A549 (cell line): Measurements from ENCODE around the gene SLC6A2. TPM values are rescaled to one million over a fixed set of nuclear protein-coding genes. Genes with fewer than 3 reads are reported as not detected.

Experiments
- ATAC-seq, 2 experiments: fragments of 200-7000 bp in 1 of 2; fragments of >200 bp in 1 of 2; cut with Nextera tagmentation in 1 of 2; cut with Tn5 transposase in 1 of 2; 3 replicates each; pipeline versions ENCODE4 v1.8.0 to v1.9.1; 2018 to 2020; ENCODE audit warnings: mild to moderate bottlenecking in 1 of 2, moderate library complexity in 1 of 2
- CTCF ChIA-PET: fragments of 300-600 bp; sonication (Branson Sonifier 250); formaldehyde crosslinking; extraction: SDS; loops from one replicate; lab custom pipeline; 2021; ENCODE audit warnings: antibody characterized with exemption, inconsistent platforms; lab: Yijun Ruan, JAX
- POLR2A ChIA-PET: fragments of 350-600 bp; formaldehyde crosslinking; extraction: SDS; loops from one replicate; lab custom pipeline; 2021; ENCODE audit warnings: antibody characterized with exemption, inconsistent platforms; lab: Yijun Ruan, JAX
- DNase-seq, 2 experiments: peaks; one replicate each; pipeline versions ENCODE4 v3.0.0 to v3.0.0-alpha.2; 2011 to 2016; ENCODE audit warnings: low read depth in 1 of 2, low spot score in 1 of 2
- FAIRE-seq: peaks from 2 replicates; lab custom pipeline; 2011; peaks lifted over from hg19 to GRCh38; lab: Jason Lieb, UNC
- H3K27ac ChIP-seq, 2 experiments: fragments of >200 bp; sonication (Bioruptor Twin); formaldehyde crosslinking; 3 replicates each; pipeline ENCODE4 v1.5.1; 2016 to 2017
- H3K4me1 ChIP-seq: fragments of >200 bp; sonication (Bioruptor Twin); formaldehyde crosslinking; 3 replicates; pipeline ENCODE4 v1.6.1; 2016
- H3K4me2 ChIP-seq: fragments of >200 bp; sonication (Bioruptor Twin); formaldehyde crosslinking; 3 replicates; pipeline ENCODE4 v1.6.1; 2016
- H3K4me3 ChIP-seq: fragments of >200 bp; sonication (Bioruptor Twin); formaldehyde crosslinking; 3 replicates; pipeline ENCODE4 v1.5.1; 2016
- H3K9me3 ChIP-seq: fragments of >200 bp; sonication (Bioruptor Twin); formaldehyde crosslinking; 3 replicates; pipeline ENCODE4 v1.6.1; 2016
- BCL3 ChIP-seq: fragments of >200 bp; sonication (Bioruptor Twin); formaldehyde crosslinking; IDR thresholded peaks from 3 replicates; pipeline ENCODE4 v1.6.1; 2016
- BHLHE40 ChIP-seq: IDR thresholded peaks from 2 replicates; pipeline ENCODE4 v1.6.1; 2012; ENCODE audit warnings: low read depth, low read length, inconsistent platforms
- CBX2 ChIP-seq: fragments of 200-600 bp; sonication (generic); IDR thresholded peaks from 2 replicates; pipeline ENCODE4 v1.6.1; 2016; ENCODE audit warnings: low read depth, mild to moderate bottlenecking, borderline replicate concordance
- CEBPB ChIP-seq, 2 experiments: fragments of >200 bp in 1 of 2; sonication (Bioruptor Twin) in 1 of 2; formaldehyde crosslinking in 1 of 2; IDR thresholded peaks; 2 replicates each; pipeline ENCODE4 v1.6.1; 2012 to 2016
- CHD2 ChIP-seq: fragments of 150-350 bp; IDR thresholded peaks from 2 replicates; pipeline ENCODE4 v1.6.1; 2014; ENCODE audit warnings: low read length; ENCODE audit not compliant: partially characterized antibody
- EHF ChIP-seq: fragments of 250-450 bp; sonication (Bioruptor Pico); IDR thresholded peaks from 2 replicates; pipeline ENCODE4 v1.5.0; 2020; ENCODE audit warnings: mild to moderate bottlenecking
- EP300 ChIP-seq, 2 experiments: fragments of >200 bp; sonication (Bioruptor Twin); formaldehyde crosslinking; IDR thresholded peaks; 2 replicates in 1 of 2; 3 replicates in 1 of 2; pipeline ENCODE4 v1.6.1; 2016 to 2017
- FOSB ChIP-seq: fragments of 250-450 bp; sonication (Bioruptor Pico); IDR thresholded peaks from 2 replicates; pipeline ENCODE4 v1.5.0; 2020; ENCODE audit warnings: mild to moderate bottlenecking, moderate library complexity
- FOSL2 ChIP-seq, 2 experiments: fragments of 450-650 bp in 1 of 2; fragments of >200 bp in 1 of 2; sonication (Bioruptor Twin) in 1 of 2; formaldehyde crosslinking; IDR thresholded peaks; 2 replicates each; pipeline versions ENCODE4 v1.5.0 to v1.6.1; 2016 to 2020; ENCODE audit warnings: mild to moderate bottlenecking in 1 of 2, moderate library complexity in 1 of 2
- HDAC2 ChIP-seq: fragments of 200-600 bp; sonication (generic); IDR thresholded peaks from 2 replicates; pipeline ENCODE4 v1.6.1; 2016
- HEYL ChIP-seq: fragments of 250-450 bp; sonication (Bioruptor Pico); IDR thresholded peaks from 2 replicates; pipeline ENCODE4 v1.8.0; 2021; ENCODE audit warnings: mild to moderate bottlenecking, moderate library complexity
- HOXB5 ChIP-seq: fragments of 250-450 bp; sonication (Bioruptor Pico); IDR thresholded peaks from 2 replicates; pipeline ENCODE4 v1.5.0; 2020; ENCODE audit warnings: mild to moderate bottlenecking, moderate library complexity
- KDM1A ChIP-seq: fragments of 200-600 bp; sonication (generic); IDR thresholded peaks from 2 replicates; pipeline ENCODE4 v1.6.1; 2016; ENCODE audit warnings: low read depth, mild to moderate bottlenecking
- MAFK ChIP-seq: fragments of 450-650 bp; IDR thresholded peaks from 2 replicates; pipeline ENCODE4 v1.6.1; 2014; ENCODE audit not compliant: partially characterized antibody
- MAZ ChIP-seq: fragments of 150-350 bp; IDR thresholded peaks from 2 replicates; pipeline ENCODE4 v1.6.1; 2014; ENCODE audit warnings: antibody characterized with exemption, low read depth, low read length, borderline replicate concordance
- NFE2L2 ChIP-seq: fragments of 150-350 bp; conservative IDR thresholded peaks from 2 replicates; pipeline ENCODE4 v1.6.1; 2014; ENCODE audit warnings: low read length
- POLR2A ChIP-seq: IDR thresholded peaks from 2 replicates; pipeline ENCODE4 v1.6.1; 2012; ENCODE audit warnings: mild to moderate bottlenecking, low read length
- RAD21 ChIP-seq, 2 experiments: fragments of >200 bp in 1 of 2; sonication (Bioruptor Twin) in 1 of 2; formaldehyde crosslinking in 1 of 2; IDR thresholded peaks in 1 of 2; conservative IDR thresholded peaks in 1 of 2; 2 replicates in 1 of 2; 3 replicates in 1 of 2; pipeline ENCODE4 v1.6.1; 2012 to 2018; ENCODE audit warnings: inconsistent platforms in 1 of 2
- RARB ChIP-seq: fragments of 250-450 bp; sonication (Bioruptor Pico); IDR thresholded peaks from 2 replicates; pipeline ENCODE4 v1.8.0; 2021; ENCODE audit warnings: mild to moderate bottlenecking, moderate library complexity
- RCOR1 ChIP-seq: fragments of 150-350 bp; IDR thresholded peaks from 2 replicates; pipeline ENCODE4 v1.6.1; 2014; ENCODE audit warnings: antibody characterized with exemption, low read length, low read depth
- SMC3 ChIP-seq: fragments of >200 bp; sonication (Bioruptor Twin); formaldehyde crosslinking; IDR thresholded peaks from 3 replicates; pipeline ENCODE4 v1.6.1; 2018; ENCODE audit warnings: inconsistent platforms
- TFCP2L1 ChIP-seq: fragments of 250-450 bp; sonication (Bioruptor Pico); IDR thresholded peaks from 2 replicates; pipeline ENCODE4 v1.5.0; 2021; ENCODE audit warnings: mild to moderate bottlenecking
- ZFP36 ChIP-seq: fragments of 450-650 bp; IDR thresholded peaks from 2 replicates; pipeline ENCODE4 v1.6.1; 2014; ENCODE audit warnings: borderline replicate concordance; ENCODE audit not compliant: partially characterized antibody
- ZSCAN20 ChIP-seq: fragments of 250-450 bp; sonication (Bioruptor Pico); IDR thresholded peaks from 2 replicates; pipeline ENCODE4 v1.8.0; 2022; ENCODE audit warnings: mild to moderate bottlenecking, moderate library complexity
- WGBS: methylation state at CpG from one replicate; pipeline ENCODE4 v1.1.6; 2017; ENCODE audit errors: missing lambda C conversion rate; 5-methylcytosine and 5-hydroxymethylcytosine counted together
- polyA plus RNA-seq, 4 experiments: library from polyadenylated mRNA; depleted of rRNA in 3 of 4; stranded (reverse); fragments of >200 nt; fragmentation: RNase III in 1 of 4; extraction: RNeasy Plus Mini Kit Qiagen cat#74134 plus additional on column Dnase treatment in 1 of 4; gene quantifications; 2 replicates in 3 of 4; 3 replicates in 1 of 4; pipeline ENCODE4 v1.2.3, GENCODE V29; 2011 to 2017
- TF ChIP-seq, protein P1 (sequence below): fragments of 250-450 bp; sonication (Bioruptor Pico); IDR thresholded peaks from 2 replicates; pipeline ENCODE4 v1.5.0; 2020; ENCODE audit warnings: low read depth, mild to moderate bottlenecking, moderate library complexity
- TF ChIP-seq, protein P2 (sequence below): IDR thresholded peaks from 2 replicates; pipeline ENCODE4 v1.6.1; 2012; ENCODE audit warnings: low read depth, borderline replicate concordance
- TF ChIP-seq, protein P3 (sequence below): IDR thresholded peaks from 2 replicates; pipeline ENCODE4 v1.6.1; 2012

Gene SLC6A2
- polyA plus RNA-seq, 2 of the 4 experiments (the other 2 are of a cell fraction): not detected

DNA sequence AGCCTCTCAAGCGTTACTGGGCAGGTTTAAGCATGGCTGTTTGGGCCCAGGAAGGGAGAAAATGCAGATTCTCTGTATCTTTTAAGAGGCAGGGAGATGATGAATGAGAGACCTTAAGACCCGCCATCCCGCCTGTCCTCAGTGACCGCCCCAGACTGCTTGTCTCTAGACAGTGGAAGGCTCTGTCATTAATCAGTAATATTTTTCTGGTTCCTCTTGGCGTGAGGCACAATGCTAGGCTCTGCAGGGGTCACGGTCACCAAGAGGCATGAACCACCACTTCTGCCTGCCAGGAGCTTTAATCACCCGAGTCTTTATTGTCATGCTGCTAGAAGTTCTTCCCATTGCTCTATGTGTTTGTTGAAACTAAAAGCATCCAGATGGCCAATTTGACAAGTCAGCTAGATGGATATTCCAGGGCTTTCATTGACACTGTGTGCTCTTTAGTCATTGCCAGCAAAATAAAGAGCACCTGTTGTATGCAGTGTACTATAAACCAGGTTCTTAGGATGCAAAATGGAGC, 3.2 kb downstream of the SLC6A2 start:
- ATAC-seq: no peak
- Histone ChIP-seq H3K4me3 (no peak overlapping the region), H3K9me3 (no peaks in the 10 kb centered on the region), H3K4me2 (no peak overlapping the region), H3K27ac (no peak overlapping the region), H3K4me1 (no peaks in the 10 kb centered on the region)
- TF ChIP-seq, protein P1, sequence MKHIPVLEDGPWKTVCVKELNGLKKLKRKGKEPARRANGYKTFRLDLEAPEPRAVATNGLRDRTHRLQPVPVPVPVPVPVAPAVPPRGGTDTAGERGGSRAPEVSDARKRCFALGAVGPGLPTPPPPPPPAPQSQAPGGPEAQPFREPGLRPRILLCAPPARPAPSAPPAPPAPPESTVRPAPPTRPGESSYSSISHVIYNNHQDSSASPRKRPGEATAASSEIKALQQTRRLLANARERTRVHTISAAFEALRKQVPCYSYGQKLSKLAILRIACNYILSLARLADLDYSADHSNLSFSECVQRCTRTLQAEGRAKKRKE (CRISPR knock-in tag): no peak
- TF ChIP-seq MAZ (no peak), FOSB (CRISPR knock-in tag) (no peak), CHD2 (no peak), HDAC2 (no peak), CBX2 (no peak), BHLHE40 (no peak), CEBPB (IDR thresholded peaks at IDR 0.05) (no peak), EP300 (IDR thresholded peaks at IDR 0.05) (no peak), BCL3 (no peak), EHF (CRISPR knock-in tag) (no peak), ZSCAN20 (CRISPR knock-in tag) (no peak), TFCP2L1 (CRISPR knock-in tag) (no peak), NFE2L2 (no peak), FOSL2 (IDR thresholded peaks at IDR 0.05) (no peak), FOSL2 (CRISPR knock-in tag; IDR thresholded peaks at IDR 0.05) (no peak)
- TF ChIP-seq, protein P2, sequence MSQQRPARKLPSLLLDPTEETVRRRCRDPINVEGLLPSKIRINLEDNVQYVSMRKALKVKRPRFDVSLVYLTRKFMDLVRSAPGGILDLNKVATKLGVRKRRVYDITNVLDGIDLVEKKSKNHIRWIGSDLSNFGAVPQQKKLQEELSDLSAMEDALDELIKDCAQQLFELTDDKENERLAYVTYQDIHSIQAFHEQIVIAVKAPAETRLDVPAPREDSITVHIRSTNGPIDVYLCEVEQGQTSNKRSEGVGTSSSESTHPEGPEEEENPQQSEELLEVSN: no peak
- TF ChIP-seq, protein P3, sequence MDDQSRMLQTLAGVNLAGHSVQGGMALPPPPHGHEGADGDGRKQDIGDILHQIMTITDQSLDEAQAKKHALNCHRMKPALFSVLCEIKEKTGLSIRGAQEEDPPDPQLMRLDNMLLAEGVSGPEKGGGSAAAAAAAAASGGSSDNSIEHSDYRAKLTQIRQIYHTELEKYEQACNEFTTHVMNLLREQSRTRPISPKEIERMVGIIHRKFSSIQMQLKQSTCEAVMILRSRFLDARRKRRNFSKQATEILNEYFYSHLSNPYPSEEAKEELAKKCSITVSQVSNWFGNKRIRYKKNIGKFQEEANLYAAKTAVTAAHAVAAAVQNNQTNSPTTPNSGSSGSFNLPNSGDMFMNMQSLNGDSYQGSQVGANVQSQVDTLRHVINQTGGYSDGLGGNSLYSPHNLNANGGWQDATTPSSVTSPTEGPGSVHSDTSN: no peak
- no peak for FAIRE-seq
- no peak for DNase-seq
- CTCF ChIA-PET: interaction anchor here (0.8 to 3.5 kb wide), 6 partner anchors 9 to 197 kb away, joined by 3 to 17 read pairs (median 4); no protein-coding TSS in a partner anchor
- POLR2A ChIA-PET: no interaction called here
- 50% methylated on average over 7 of the region's 7 CpGs for WGBS

- no peak for FAIRE-seq
- CTCF ChIA-PET: interaction anchor here (0.6 to 3.5 kb wide), 6 partner anchors 8 to 608 kb away, joined by 4 to 17 read pairs (median 4); no protein-coding TSS in a partner anchor
Measured at GRCh38 chr16:55660026-55660425, 4.2 kb downstream of the SLC6A2 start.

More at GRCh38 chr16:55660026-55660425, 4.2 kb downstream of the SLC6A2 start:
- DNase-seq: no peak
- no peak for TF ChIP-seq RCOR1
- no peak for TF ChIP-seq MAFK
- no peak for TF ChIP-seq RAD21 (conservative IDR thresholded peaks at IDR 0.05 in 1 of 2, IDR thresholded peaks at IDR 0.05 in 1 of 2)
- TF ChIP-seq ZFP36: no peak
- no peak for TF ChIP-seq POLR2A
- TF ChIP-seq KDM1A: no peak
- TF ChIP-seq FOSB (CRISPR knock-in tag): no peak
- TF ChIP-seq CBX2: no peak
- TF ChIP-seq SMC3: no peak
- TF ChIP-seq HEYL (CRISPR knock-in tag): no peak
- no peak for TF ChIP-seq HOXB5 (CRISPR knock-in tag)
- no peak for TF ChIP-seq RARB
- POLR2A ChIA-PET: no interaction called here
- Histone ChIP-seq H3K27ac (no peak overlapping the region), H3K9me3 (no peaks in the 10 kb centered on the region), H3K4me3 (no peak overlapping the region), H3K4me2 (no peak overlapping the region), H3K4me1 (no peaks in the 10 kb centered on the region)
- no peak for ATAC-seq
- 20% methylated on average over 1 of the region's 1 CpG for whole genome bisulfite sequencing
